Embryonic facial prominence (tissue), 1 donor: ENCODE measurements around the gene PSMD1.

ENCODE experiments used
- DNase-seq: peaks from one replicate; pipeline ENCODE4 v3.0.0-alpha.2; 2016; ENCODE audit errors: extremely low spot score

PSMD1 gene

DNA sequence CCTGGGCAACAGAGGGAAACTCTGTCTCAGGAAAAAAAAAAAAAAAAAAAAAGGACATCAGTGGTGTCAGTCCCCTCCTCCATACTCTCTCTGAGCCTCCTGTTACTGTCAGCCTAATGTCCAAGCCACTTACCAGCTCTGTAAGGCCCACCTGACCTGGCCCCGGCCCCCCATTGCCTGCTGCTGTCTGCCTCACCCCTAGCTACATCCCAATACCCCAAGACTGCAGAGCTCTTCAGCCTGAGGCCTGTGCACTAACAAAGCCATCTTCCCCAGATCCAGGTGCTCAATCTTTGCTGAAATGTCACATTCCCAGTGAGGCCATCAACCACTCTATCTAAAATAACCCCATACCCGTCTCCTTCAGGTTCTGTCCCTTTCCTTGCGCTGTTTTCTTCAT, 147.5 kb downstream of the PSMD1 start:
- no peak for DNase-seq

GRCh38 chr2:231204581-231204980, 147.9 kb downstream of the PSMD1 start:
- DNase-seq, result no peak

GRCh38 chr2:231207734-231208133, 151.1 kb downstream of the PSMD1 start:
- DNase-seq, result no peak

DNA sequence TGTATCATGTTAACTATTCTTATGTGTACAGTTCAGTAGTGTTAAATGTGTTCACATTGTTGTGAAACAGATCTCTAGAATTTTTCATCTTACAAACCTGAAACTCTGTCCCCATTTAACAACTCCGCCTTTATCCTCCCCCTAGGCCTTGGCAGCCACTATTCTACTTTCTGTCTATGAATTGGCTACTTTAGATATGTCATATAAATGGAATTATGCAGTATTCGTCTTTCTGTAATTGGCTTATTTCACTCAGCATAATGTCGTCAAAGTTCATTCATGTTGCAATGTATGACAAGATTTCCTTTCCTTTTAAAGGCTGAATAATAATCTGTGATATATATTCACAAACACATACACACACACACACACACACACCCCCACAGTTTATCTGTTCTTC, 154.1 kb downstream of the PSMD1 start:
- no peak for DNase-seq

DNA sequence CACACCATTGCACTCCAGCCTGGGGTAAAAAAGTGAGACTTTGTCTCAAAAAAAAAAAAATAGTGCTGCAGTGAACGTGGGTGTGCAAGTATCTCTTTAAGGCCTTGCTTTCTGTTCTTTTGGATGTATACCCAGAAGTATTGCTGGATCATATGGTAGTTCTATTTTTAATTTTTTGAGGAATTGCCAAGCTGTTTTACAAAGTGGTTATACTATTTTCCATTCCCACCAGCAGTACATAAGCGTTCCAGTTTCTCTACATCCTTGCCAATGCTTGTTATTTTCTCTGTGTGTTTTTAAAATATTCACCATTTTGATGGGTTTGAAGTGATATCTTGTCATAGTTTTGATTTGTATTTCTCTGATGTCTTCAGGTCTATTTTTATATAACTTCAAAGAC, 154.8 kb downstream of the PSMD1 start:
- DNase-seq, result no peak

DNA sequence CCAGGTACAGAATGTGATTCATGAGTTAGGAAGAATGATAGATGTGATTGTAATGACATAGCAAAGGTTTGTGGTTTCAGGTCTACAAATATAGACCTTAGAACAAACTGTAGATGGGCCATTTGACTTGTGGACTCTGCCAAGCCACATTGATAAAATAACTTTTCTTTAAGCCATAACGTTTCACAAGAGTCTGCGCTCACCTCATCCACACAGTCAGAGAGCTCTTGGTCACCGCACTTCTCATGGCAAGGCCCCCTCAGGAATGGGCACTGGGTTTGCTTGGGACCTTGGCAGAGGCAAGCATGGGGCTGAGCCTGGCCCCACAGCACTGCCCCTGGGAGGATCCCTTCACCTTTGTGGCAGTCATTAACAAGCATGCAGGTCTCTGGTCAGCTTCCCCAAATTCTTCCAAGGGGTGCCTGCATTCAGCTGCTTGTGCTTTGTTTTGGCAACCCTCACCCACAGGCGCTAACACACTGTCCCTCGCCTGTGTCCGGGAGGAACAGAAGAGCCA, 155.7 kb downstream of the PSMD1 start:
- no peak for DNase-seq

DNA sequence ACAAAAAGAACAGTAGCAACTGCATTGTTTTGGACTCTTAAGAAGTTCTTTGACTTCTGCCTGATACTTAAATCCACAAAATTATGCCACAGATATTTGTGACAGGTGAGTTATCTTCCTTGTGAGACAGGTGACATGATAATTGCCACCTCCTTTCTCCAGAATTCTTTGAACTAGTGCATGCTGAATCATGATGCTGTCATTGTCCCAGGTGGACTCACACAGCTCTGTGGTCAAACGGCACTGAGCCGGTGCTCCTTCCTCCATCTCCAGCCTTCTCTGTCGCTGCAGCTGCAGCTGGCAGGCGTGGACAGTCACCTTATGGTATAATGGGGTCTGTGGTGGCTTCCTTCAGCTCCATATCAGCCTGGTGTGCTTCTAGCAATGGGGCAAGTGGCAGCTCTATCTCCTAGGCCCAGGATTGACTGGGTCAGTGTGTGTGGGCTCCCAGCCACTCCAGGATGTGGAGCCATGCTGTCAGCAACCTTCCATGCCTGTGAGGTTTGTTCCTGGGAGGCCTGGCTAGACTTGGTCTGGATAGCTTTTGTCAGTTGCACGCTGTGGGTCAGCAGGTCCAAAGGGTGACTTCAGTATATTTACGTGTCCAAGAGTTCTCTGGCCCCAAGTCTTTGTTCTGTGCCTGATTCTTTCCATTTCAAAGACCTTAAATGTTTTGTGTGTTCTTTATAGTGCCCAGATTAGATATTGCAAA, 157.4 kb downstream of the PSMD1 start:
- DNase-seq, result no peak

GRCh38 chr2:231218366-231218765, 161.7 kb downstream of the PSMD1 start:
- DNase-seq, result no peak

DNA sequence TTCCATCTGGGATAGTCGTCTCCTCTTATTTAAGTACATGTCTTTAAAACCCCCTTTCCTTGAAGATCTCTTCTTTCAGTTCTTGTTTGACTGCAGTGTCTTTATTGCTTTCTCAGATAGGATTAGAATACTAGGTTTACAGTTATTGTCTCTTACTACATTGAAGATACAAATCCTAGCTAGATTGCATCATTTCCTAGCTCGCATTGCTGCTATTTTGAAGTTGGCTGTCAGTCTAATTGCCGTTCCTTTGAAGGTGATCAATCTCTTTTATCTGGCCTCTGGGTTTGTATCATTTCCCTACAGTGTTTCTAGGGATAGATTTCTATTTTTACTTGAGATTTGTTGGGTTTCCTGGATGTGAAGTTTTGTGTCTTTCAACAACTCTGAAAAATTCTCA, 162.6 kb downstream of the PSMD1 start:
- DNase-seq, result no peak

DNA sequence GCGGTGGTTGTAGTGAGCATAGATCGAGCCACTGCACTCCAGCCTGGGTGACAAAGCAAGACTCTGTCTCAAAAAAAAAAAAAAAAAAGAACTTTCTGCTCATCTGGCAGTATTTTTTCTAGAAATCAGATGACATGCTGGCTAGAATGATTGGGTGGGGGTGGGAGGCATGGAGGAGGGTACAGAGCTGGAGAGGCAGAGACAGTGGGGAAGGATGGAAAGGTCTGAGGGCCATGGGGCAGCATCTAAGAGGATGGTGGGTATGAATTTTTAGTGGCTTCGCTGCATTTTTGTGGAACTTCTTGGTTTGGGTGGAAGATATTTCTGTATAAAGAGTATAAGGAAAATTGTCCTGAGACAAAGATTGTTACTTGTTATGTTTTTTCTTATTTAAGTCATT, 165.1 kb downstream of the PSMD1 start:
- DNase-seq, result no peak
